ENCODE results near the gene EIF1AX.

DNA sequence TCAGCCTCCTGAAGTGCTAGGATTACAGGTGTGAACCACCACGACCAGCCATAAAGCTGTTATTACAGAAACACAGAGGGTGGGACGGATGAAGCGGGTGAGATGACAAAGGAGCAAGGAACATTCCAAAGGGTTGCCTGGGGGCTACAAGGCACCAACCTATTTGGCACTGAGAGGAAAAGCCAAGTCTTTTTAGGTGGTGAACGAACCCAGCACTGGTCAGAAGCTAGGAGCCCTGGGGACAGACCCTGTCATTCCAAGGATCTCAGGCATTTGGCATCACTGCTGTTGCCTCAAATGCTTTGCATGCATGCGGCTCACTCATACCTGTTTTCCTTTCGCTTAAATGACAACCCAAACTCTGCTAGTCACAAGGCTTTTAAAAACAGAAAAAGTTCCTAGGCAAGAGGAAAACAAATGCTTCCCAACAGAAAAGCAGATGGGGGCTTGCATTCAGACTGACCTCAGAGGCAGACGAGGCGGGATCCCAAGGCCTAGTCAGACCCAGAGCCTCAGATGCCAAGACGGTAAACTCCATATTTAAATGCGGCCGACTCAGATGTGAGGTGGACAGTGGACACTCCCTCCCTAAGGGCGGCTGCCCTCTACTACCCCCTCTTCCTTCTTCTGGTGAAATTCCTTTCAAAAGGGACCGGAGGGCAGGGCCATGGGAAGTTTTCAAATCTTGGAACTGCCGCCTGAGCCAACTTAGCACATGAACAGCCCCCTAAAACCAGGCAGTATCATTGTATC, 29.4 kb downstream of the EIF1AX start:
- TF ChIP-seq, protein P1, sequence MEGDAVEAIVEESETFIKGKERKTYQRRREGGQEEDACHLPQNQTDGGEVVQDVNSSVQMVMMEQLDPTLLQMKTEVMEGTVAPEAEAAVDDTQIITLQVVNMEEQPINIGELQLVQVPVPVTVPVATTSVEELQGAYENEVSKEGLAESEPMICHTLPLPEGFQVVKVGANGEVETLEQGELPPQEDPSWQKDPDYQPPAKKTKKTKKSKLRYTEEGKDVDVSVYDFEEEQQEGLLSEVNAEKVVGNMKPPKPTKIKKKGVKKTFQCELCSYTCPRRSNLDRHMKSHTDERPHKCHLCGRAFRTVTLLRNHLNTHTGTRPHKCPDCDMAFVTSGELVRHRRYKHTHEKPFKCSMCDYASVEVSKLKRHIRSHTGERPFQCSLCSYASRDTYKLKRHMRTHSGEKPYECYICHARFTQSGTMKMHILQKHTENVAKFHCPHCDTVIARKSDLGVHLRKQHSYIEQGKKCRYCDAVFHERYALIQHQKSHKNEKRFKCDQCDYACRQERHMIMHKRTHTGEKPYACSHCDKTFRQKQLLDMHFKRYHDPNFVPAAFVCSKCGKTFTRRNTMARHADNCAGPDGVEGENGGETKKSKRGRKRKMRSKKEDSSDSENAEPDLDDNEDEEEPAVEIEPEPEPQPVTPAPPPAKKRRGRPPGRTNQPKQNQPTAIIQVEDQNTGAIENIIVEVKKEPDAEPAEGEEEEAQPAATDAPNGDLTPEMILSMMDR (IDR thresholded peaks at IDR 0.05), result no peak
- TF ChIP-seq EZH2 (IDR thresholded peaks at IDR 0.05) (no peak), EZH2phosphoT487 (IDR thresholded peaks at IDR 0.05) (no peak)

Data from neural progenitor cell (in vitro differentiated cells).